AG10803 (cell line): Measurements from ENCODE around the gene ANKRD13A.

ENCODE experiments used
- DNase-seq: peaks from one replicate; pipeline ENCODE4 v3.0.0; 2010; ENCODE audit warnings: low read depth
- H3K4me3 ChIP-seq: 2 replicates; pipeline ENCODE4 v1.5.1; 2011; ENCODE audit warnings: mild to moderate bottlenecking, low read length, control low read depth
- CTCF ChIP-seq: conservative IDR thresholded peaks from 2 replicates; pipeline ENCODE4 v1.5.1; 2011; ENCODE audit warnings: mild to moderate bottlenecking, low read length, control low read depth, inconsistent platforms

ANKRD13A gene

GRCh38 chr12:110037315-110037714, 38.1 kb downstream of the ANKRD13A start:
- H3K4me3 ChIP-seq, result no peak overlapping the region
- no peak for DNase-seq
- no peak for TF ChIP-seq CTCF

GRCh38 chr12:110038741-110039084, 39.5 kb downstream of the ANKRD13A start:
- DNase-seq, result no peak
- no peak overlapping the region for H3K4me3 ChIP-seq
- TF ChIP-seq CTCF, result no peak

GRCh38 chr12:110039085-110039807, 40.0 kb downstream of the ANKRD13A start:
- TF ChIP-seq CTCF, result no peak; the same call in 1 of the 2 replicates
- peak; percentile 99 for DNase-seq
- H3K4me3 ChIP-seq, result no peak overlapping the region

- TF ChIP-seq CTCF, result no peak
- no peak overlapping the region for H3K4me3 ChIP-seq
- DNase-seq, result no peak
Measured at GRCh38 chr12:110042264-110042663, 43.0 kb downstream of the ANKRD13A start.

GRCh38 chr12:110046451-110047187, 47.4 kb downstream of the ANKRD13A start:
- TF ChIP-seq CTCF, result no peak
- no peak for DNase-seq
- H3K4me3 ChIP-seq, result peak overlapping the region; percentile 20; the same call in 1 of the 2 replicates

GRCh38 chr12:110047297-110047940, 48.2 kb downstream of the ANKRD13A start:
- no peak for TF ChIP-seq CTCF
- peak overlapping the region; percentile 81 for H3K4me3 ChIP-seq
- no peak for DNase-seq
